ENCODE measurements around the gene GMPR2.
A peak's percentile ranks its signal among the peaks of the same experiment; 100 is the strongest.
"Not testable (repeated sequence)": the region's sequence is repeated elsewhere in the genome, so short reads cannot be mapped to it uniquely, and the experiment has no call there.

GMPR2 gene

GRCh38 chr14:24232645-24233537, at the start of gene GMPR2:
TSS of gene GMPR2 (plus strand) at chr14:24232929. CDS start at chr14:24233254, 325 bp downstream.
- no peak for DNase-seq

- no peak for DNase-seq
These were observed 49.7 kb upstream of the GMPR2 start for GRCh38 chr14:24183014-24183481.

- DNase-seq = no peak
These were observed 48.4 kb upstream of the GMPR2 start for GRCh38 chr14:24184104-24184970.

GRCh38 chr14:24185026-24185425, 47.7 kb upstream of the GMPR2 start:
- DNase-seq = no peak

- DNase-seq = no peak
These were observed 47.0 kb upstream of the GMPR2 start for GRCh38 chr14:24185741-24186140.

- DNase-seq = no peak
These were observed 45.7 kb upstream of the GMPR2 start for GRCh38 chr14:24186831-24187538.

GRCh38 chr14:24187539-24187915, 45.2 kb upstream of the GMPR2 start:
- no peak for DNase-seq

- DNase-seq = peak; percentile 92 to 96
These were observed 44.3 kb upstream of the GMPR2 start, which contains the start of gene IPO4 for GRCh38 chr14:24188251-24189058. TSS of gene IPO4 (minus strand) at chr14:24188816. CDS start at chr14:24188787, 29 bp downstream.

GRCh38 chr14:24189059-24189375, 43.7 kb upstream of the GMPR2 start:
- DNase-seq = no peak

GRCh38 chr14:24189460-24189859, 43.3 kb upstream of the GMPR2 start:
- no peak for DNase-seq

- DNase-seq = no peak
These were observed 42.3 kb upstream of the GMPR2 start for GRCh38 chr14:24190416-24190815.

GRCh38 chr14:24192933-24193332, 39.8 kb upstream of the GMPR2 start:
- DNase-seq = no peak

GRCh38 chr14:24194186-24194872, 38.4 kb upstream of the GMPR2 start:
- no peak for DNase-seq

GRCh38 chr14:24194873-24195185, 37.9 kb upstream of the GMPR2 start:
- DNase-seq = no peak

- peak; percentile 71 to 76 for DNase-seq
These were observed 37.3 kb upstream of the GMPR2 start, which contains the start of gene TM9SF1 for GRCh38 chr14:24195186-24196070. TSS of gene TM9SF1 (minus strand) at chr14:24195441. CDS start at chr14:24195019, 422 bp downstream.

GRCh38 chr14:24196071-24197055, 36.4 kb upstream of the GMPR2 start:
- DNase-seq = no peak

GRCh38 chr14:24197056-24197450, 35.7 kb upstream of the GMPR2 start:
- no peak for DNase-seq

GRCh38 chr14:24198814-24199524, 33.8 kb upstream of the GMPR2 start:
- DNase-seq = no peak

GRCh38 chr14:24202538-24202937, 30.2 kb upstream of the GMPR2 start:
- not testable (repeated sequence) for DNase-seq

All from NCI-H1930 (cell line).